ENCODE measurements around the gene CEP131. TPM values are rescaled to one million over a fixed set of nuclear protein-coding genes. Genes with fewer than 3 reads are reported as not detected.

Gene CEP131
- total RNA-seq, 1 donor from 2014 or later, result 15.9 TPM

DNA sequence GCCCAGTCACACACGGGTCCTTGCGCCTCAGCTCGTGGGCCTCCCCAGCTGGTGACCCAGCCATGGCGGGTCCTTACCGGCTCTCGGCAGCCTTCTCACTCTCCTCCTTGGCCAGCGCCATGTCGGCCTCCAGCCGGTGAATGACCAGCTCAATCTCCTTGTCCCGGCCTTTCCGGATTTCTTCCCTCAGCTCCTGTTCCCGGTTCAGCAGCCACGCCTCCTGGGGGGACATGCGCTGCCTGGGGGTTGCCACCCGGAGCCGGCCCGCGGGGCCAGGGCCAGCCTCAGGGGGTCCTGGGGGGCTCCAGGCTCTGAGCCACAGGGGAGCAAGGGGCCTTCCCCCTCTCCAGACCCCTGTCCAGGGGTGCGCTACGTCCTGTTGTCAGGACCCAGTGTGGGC, 31.6 kb downstream of the CEP131 start:
- Mint-ChIP-seq H3K27ac (no peak overlapping the region), H3K4me3 (no peak overlapping the region), H3K27me3 (no peaks in the 10 kb centered on the region), H3K9me3 (no peaks in the 10 kb centered on the region), H3K36me3 (ENCODE audit: low read depth) (peaks cover 25% of the 10 kb centered on the region), H3K4me1 (no peaks in the 10 kb centered on the region)
- ChIA-PET CTCF (no interaction called here), POLR2A (no interaction called here)
- DNase-seq, result no peak
- no peak for ATAC-seq (ENCODE audit: low read depth)
- TF ChIP-seq, protein P1, sequence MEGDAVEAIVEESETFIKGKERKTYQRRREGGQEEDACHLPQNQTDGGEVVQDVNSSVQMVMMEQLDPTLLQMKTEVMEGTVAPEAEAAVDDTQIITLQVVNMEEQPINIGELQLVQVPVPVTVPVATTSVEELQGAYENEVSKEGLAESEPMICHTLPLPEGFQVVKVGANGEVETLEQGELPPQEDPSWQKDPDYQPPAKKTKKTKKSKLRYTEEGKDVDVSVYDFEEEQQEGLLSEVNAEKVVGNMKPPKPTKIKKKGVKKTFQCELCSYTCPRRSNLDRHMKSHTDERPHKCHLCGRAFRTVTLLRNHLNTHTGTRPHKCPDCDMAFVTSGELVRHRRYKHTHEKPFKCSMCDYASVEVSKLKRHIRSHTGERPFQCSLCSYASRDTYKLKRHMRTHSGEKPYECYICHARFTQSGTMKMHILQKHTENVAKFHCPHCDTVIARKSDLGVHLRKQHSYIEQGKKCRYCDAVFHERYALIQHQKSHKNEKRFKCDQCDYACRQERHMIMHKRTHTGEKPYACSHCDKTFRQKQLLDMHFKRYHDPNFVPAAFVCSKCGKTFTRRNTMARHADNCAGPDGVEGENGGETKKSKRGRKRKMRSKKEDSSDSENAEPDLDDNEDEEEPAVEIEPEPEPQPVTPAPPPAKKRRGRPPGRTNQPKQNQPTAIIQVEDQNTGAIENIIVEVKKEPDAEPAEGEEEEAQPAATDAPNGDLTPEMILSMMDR (IDR thresholded peaks at IDR 0.05), result no peak
- intact Hi-C loops (cut with micrococcal nuclease), result no loop called here

DNA sequence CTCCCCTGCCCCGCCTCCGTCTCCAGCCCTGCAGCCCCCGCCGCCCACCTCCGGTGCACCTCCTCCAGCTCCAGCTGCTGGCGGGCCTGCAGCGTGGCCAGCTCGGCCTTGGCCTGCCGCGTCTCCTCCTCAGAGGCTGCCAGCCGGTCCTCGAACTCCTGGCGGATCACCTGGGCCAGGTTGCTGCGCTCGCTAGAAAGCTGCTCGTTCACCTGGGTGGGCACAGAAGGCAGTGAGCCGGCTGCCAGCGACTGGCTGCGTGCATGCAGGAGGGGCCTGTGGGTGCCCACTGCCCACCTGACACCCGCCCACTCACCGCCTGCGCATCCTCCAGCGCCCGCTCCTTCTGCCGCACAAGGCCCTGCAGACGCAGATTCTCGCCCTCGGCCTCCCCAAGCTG, 32.2 kb downstream of the CEP131 start:
- DNase-seq, result no peak
- POLR2A ChIA-PET, result no interaction called here
- peaks cover 25% of the 10 kb centered on the region for H3K36me3 Mint-ChIP-seq (ENCODE audit: low read depth)

DNA sequence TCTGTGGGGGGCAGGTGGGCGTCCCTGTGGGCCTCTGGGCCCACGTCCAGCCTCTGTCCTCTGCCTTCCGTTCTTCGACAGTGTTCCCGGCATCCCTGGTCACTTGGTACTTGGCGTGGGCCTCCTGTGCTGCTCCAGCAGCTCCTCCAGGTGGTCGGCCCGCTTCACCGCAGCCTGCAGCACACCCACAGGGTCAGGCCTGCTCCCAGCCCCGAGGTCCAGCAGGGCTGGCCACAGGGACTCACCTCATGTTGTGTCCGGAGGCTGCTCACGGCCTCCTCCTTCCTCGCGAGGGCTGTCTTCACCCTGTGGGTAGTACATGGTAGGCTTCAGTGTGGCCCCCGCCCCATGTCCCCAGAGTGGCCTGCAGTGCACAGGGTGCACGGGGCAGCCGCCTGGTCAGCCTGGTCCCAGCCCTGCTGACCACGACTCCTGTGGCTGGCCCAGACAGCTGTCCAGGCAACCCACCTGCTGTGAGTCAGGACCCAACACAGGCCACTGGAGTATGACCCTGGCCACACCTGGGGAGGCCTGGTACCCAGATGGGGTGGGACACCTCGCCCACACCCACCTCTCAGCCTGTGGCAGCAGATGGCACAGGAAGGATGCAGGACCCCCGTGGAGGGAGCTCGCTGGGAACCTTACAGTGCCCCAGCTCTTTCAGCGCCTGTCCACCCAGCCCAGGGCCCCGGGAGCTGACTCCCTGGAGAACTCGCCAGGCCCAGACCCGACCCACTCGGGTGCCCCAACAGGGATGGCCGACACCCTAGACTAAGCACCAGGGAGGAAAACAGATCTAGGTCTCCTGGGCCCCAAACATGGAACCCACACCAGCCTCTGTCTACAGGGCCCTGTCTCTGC, 32.9 kb downstream of the CEP131 start:
- Mint-ChIP-seq H3K27ac (no peak overlapping the region), H3K4me1 (no peaks in the 10 kb centered on the region), H3K27me3 (no peaks in the 10 kb centered on the region), H3K9me3 (no peaks in the 10 kb centered on the region), H3K36me3 (ENCODE audit: low read depth) (peaks cover 25% of the 10 kb centered on the region), H3K4me3 (no peak overlapping the region)
- CTCF ChIA-PET, result no interaction called here
- intact Hi-C loops (cut with micrococcal nuclease), result no loop called here
- TF ChIP-seq, protein P1 (IDR thresholded peaks at IDR 0.05), result no peak
- DNase-seq, result no peak
- POLR2A ChIA-PET, result interaction anchor here (1.0 kb wide), 1 partner anchor 33 kb away, joined by 4 read pairs; the partner anchor contains the start of gene CEP131
- no peak for ATAC-seq (ENCODE audit: low read depth)

More for the DNA sequence above, 32.2 kb downstream of the CEP131 start:
- ATAC-seq (ENCODE audit: low read depth), result no peak
- CTCF ChIA-PET, result no interaction called here
- Mint-ChIP-seq H3K4me1 (no peaks in the 10 kb centered on the region), H3K27me3 (no peaks in the 10 kb centered on the region), H3K9me3 (no peaks in the 10 kb centered on the region), H3K27ac (no peak overlapping the region), H3K4me3 (no peak overlapping the region)
- intact Hi-C loops (cut with micrococcal nuclease), result no loop called here
- TF ChIP-seq, protein P1 (IDR thresholded peaks at IDR 0.05), result no peak

DNA sequence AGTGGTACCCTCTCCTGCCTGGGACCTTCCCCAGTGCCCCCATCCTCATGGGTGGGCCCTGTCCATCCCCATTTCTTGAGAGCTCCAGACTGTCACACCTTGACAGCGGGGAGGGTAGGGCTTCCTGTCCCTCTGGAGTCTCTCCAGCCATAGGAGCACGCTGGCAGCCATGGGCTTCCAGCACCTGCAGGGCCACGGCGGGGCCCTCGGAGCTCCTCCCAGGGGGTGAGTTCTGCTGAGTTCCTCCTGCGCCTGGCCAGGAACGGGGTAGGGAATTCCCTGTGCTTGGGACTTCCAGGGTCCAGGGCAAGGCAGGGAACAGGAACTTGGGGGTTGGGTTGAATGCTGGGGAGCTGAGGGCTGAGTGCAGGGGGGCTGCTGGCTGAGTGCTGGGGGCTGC, 33.7 kb downstream of the CEP131 start:
- no peak overlapping the region for H3K4me3 Mint-ChIP-seq
- no peaks in the 10 kb centered on the region for H3K4me1 Mint-ChIP-seq
- ATAC-seq (ENCODE audit: low read depth) (no peak), DNase-seq (no peak)
- H3K9me3 Mint-ChIP-seq, result no peaks in the 10 kb centered on the region
- TF ChIP-seq, protein P1 (IDR thresholded peaks at IDR 0.05), result no peak
- peaks cover 20% of the 10 kb centered on the region for H3K36me3 Mint-ChIP-seq (ENCODE audit: low read depth)
- H3K27ac Mint-ChIP-seq, result no peak overlapping the region
- H3K27me3 Mint-ChIP-seq, result no peaks in the 10 kb centered on the region
- POLR2A ChIA-PET, result interaction anchor here (0.7 to 1.0 kb wide), 2 partner anchors 34 to 1668 kb away, joined by 3 to 4 read pairs; partner anchors contain the start of gene CEP131
- CTCF ChIA-PET, result no interaction called here
- intact Hi-C loops (cut with micrococcal nuclease), result no loop called here

DNA sequence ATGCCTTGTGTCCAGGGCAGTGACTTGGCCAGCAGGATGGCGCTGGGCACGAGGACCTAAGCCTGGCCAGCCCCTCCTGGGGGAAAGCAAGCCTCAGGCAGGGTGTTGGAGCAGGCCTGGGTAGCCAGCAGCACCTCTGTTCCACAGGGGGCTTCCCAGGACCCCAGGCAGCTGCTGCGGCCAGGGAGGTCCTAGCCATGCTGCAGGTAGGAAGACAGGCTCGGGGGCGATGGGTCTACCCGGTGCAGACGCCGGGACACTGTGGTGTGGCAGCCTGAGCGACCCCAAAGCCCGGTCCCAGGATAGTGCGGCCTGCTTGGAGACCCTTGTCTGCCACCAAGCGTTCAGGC, 34.3 kb downstream of the CEP131 start:
- H3K27ac Mint-ChIP-seq, result no peak overlapping the region
- ATAC-seq (ENCODE audit: low read depth) (no peak), DNase-seq (no peak)
- peaks cover under 1% of the 10 kb centered on the region for H3K27me3 Mint-ChIP-seq
- H3K4me3 Mint-ChIP-seq, result no peak overlapping the region
- peaks cover 18% of the 10 kb centered on the region for H3K36me3 Mint-ChIP-seq (ENCODE audit: low read depth)
- intact Hi-C loops (cut with micrococcal nuclease), result no loop called here
- ChIA-PET CTCF (no interaction called here), POLR2A (no interaction called here)
- no peaks in the 10 kb centered on the region for H3K4me1 Mint-ChIP-seq
- TF ChIP-seq, protein P1 (IDR thresholded peaks at IDR 0.05), result no peak
- no peaks in the 10 kb centered on the region for H3K9me3 Mint-ChIP-seq

Data from activated B cell treated with CpG ODN at 0.5 μM for 24 hours (primary cell).